ENCODE measurements around the gene SPTA1.

- TF ChIP-seq CTCF (IDR thresholded peaks at IDR 0.05; ENCODE audit: low read length): no peak
- no peak for TF ChIP-seq EZH2 (IDR thresholded peaks at IDR 0.05; ENCODE audit: borderline replicate concordance, low read length)
Observed at GRCh38 chr1:158654571-158654970, 31.9 kb downstream of the SPTA1 start.
